HCT116 (cell line): ENCODE measurements around the gene RAMAC. TPM values are rescaled to one million over a fixed set of nuclear protein-coding genes. Genes with fewer than 3 reads are reported as not detected.

Source experiments
- ATAC-seq: fragments of 200-7000 bp; cut with Tn5 transposase; 2 replicates; pipeline ENCODE4 v1.9.1; 2020; ENCODE audit warnings: mild to moderate bottlenecking, moderate library complexity
- BruUV-seq: library from RNA; stranded (reverse); fragments of 400-500 nt; replicated peaks from 2 replicates; lab custom pipeline; 2021; lab: Mats Ljungman, UMichigan
- CTCF ChIA-PET: fragments of 300-600 bp; sonication (Branson Sonifier 250); formaldehyde crosslinking; loops from one replicate; lab custom pipeline; 2021; ENCODE audit warnings: antibody characterized with exemption; lab: Charles Lee
- POLR2A ChIA-PET: fragments of 300-600, 350-600 bp; sonication (Branson Sonifier 250); formaldehyde crosslinking; loops from one replicate; lab custom pipeline; 2021; ENCODE audit warnings: antibody characterized with exemption; lab: Charles Lee
- RAD21 ChIA-PET, 2 experiments: fragments of 300-600 bp; sonication (Branson Sonifier 250); formaldehyde crosslinking; loops; one replicate each; lab custom pipeline; 2023; ENCODE audit warnings: low total read pairs in 2 of 2; ENCODE audit not compliant: uncharacterized antibody in 2 of 2, unreplicated experiment in 2 of 2, low non-redundant PET in 1 of 2; lab: Charles Lee
- DNase-seq: peaks from one replicate; pipeline ENCODE4 v3.0.0-alpha.2; 2010; ENCODE audit warnings: low read depth, low spot score
- H2AFZ ChIP-seq: fragments of 200-600 bp; shearing (Covaris generic), sonication (generic); 2 replicates; pipeline ENCODE4 v1.6.1; 2017; ENCODE audit warnings: low read depth, mixed run types, mixed read lengths, antibody characterized with exemption, low read length; ENCODE audit not compliant: poor library complexity, severe bottlenecking
- H3K27ac ChIP-seq: 2 replicates; pipeline ENCODE4 v1.5.1; 2012; ENCODE audit warnings: low read depth, low read length
- H3K27me3 ChIP-seq: fragments of 200-600 bp; sonication (generic); 2 replicates; pipeline ENCODE4 v1.6.1; 2016; ENCODE audit warnings: mixed run types, low read length, mixed read lengths; ENCODE audit not compliant: insufficient read depth
- H3K36me3 ChIP-seq, 2 experiments: fragments of 200-500 bp in 1 of 2; fragments of 200-600 bp in 1 of 2; sonication (Bioruptor generic) in 1 of 2; sonication (generic) in 1 of 2; 2 replicates each; pipeline versions ENCODE4 v1.5.1 to v1.6.1; 2014 to 2016; ENCODE audit warnings: low read length in 2 of 2, inconsistent platforms in 1 of 2, mixed read lengths in 1 of 2, mixed run types in 1 of 2; ENCODE audit not compliant: insufficient read depth in 2 of 2, control insufficient read depth in 1 of 2
- H3K4me1 ChIP-seq, 2 experiments: fragments of 200-600 bp in 1 of 2; sonication (generic) in 1 of 2; 2 replicates each; pipeline versions ENCODE4 v1.5.1 to v1.6.1; 2012 to 2017; ENCODE audit warnings: low read length in 2 of 2, inconsistent platforms in 1 of 2, mild to moderate bottlenecking in 1 of 2, mixed read lengths in 1 of 2, mixed run types in 1 of 2, moderate library complexity in 1 of 2; ENCODE audit not compliant: insufficient read depth in 2 of 2, control insufficient read depth in 1 of 2
- H3K4me2 ChIP-seq: fragments of 200-600 bp; sonication (generic); 2 replicates; pipeline ENCODE4 v1.6.1; 2017; ENCODE audit warnings: mixed run types, low read length, mixed read lengths
- H3K4me3 ChIP-seq, 2 experiments: fragments of 200-600 bp in 1 of 2; sonication (generic) in 1 of 2; replicated peaks in 1 of 2; 2 replicates each; pipeline ENCODE4 v1.5.1; 2011 to 2016; ENCODE audit warnings: low read length in 2 of 2, control low read depth in 1 of 2, low read depth in 1 of 2, mild to moderate bottlenecking in 1 of 2, mixed read lengths in 1 of 2, mixed run types in 1 of 2
- H3K79me2 ChIP-seq: fragments of 200-600 bp; sonication (generic); 2 replicates; pipeline ENCODE4 v1.6.1; 2017; ENCODE audit warnings: mild to moderate bottlenecking, mixed run types, low read length, moderate library complexity, mixed read lengths; ENCODE audit not compliant: insufficient read depth
- H3K9ac ChIP-seq: fragments of 200-600 bp; sonication (generic); 2 replicates; pipeline ENCODE4 v1.6.1; 2016; ENCODE audit warnings: low read length, mixed read lengths
- H3K9me2 ChIP-seq: fragments of 200-600 bp; sonication (generic), shearing (Covaris generic); 2 replicates; pipeline ENCODE4 v1.6.1; 2017; ENCODE audit warnings: mixed run types, mild to moderate bottlenecking, moderate library complexity; ENCODE audit not compliant: insufficient read depth
- H3K9me3 ChIP-seq, 2 experiments: fragments of 200-500 bp in 1 of 2; fragments of 200-600 bp in 1 of 2; sonication (Bioruptor generic) in 1 of 2; sonication (generic) in 1 of 2; 2 replicates each; pipeline ENCODE4 v1.6.1; 2014 to 2017; ENCODE audit warnings: low read length in 2 of 2, mixed read lengths in 2 of 2, inconsistent platforms in 1 of 2, low read depth in 1 of 2, mild to moderate bottlenecking in 1 of 2, mixed run types in 1 of 2, moderate library complexity in 1 of 2; ENCODE audit not compliant: control insufficient read depth in 1 of 2, insufficient read depth in 1 of 2
- H4K20me1 ChIP-seq: fragments of 200-600 bp; sonication (generic), shearing (Covaris generic); 2 replicates; pipeline ENCODE4 v1.6.1; 2017; ENCODE audit warnings: mixed run types, mild to moderate bottlenecking, moderate library complexity; ENCODE audit not compliant: insufficient read depth
- ATF3 ChIP-seq: IDR thresholded peaks from 2 replicates; pipeline ENCODE4 v1.6.1; 2012
- CEBPB ChIP-seq: IDR thresholded peaks from 2 replicates; pipeline ENCODE4 v1.6.1; 2012; ENCODE audit warnings: low read depth
- EZH2phosphoT487 ChIP-seq: fragments of 200-600 bp; IDR thresholded peaks from 2 replicates; pipeline ENCODE4 v1.6.1; 2018; ENCODE audit warnings: antibody characterized with exemption, borderline replicate concordance
- JUND ChIP-seq: IDR thresholded peaks from 2 replicates; pipeline ENCODE4 v1.6.1; 2012
- POLR2A ChIP-seq: IDR thresholded peaks from 2 replicates; pipeline ENCODE4 v1.7.0; 2011; ENCODE audit warnings: borderline replicate concordance; ENCODE audit not compliant: insufficient read depth, insufficient read length; ENCODE audit errors: extremely low read depth
- RAD21 ChIP-seq: IDR thresholded peaks from 2 replicates; pipeline ENCODE4 v1.6.1; 2012; ENCODE audit warnings: low read depth, mild to moderate bottlenecking
- REST ChIP-seq: IDR thresholded peaks from 2 replicates; pipeline ENCODE4 v1.6.1; 2012; ENCODE audit warnings: low read depth
- SRF ChIP-seq: IDR thresholded peaks from 2 replicates; pipeline ENCODE4 v1.6.1; 2012; ENCODE audit warnings: low read depth
- TCF7L2 ChIP-seq: IDR thresholded peaks from 2 replicates; pipeline ENCODE4 v1.7.0; 2011; ENCODE audit warnings: borderline replicate concordance, inconsistent platforms; ENCODE audit not compliant: insufficient read depth, insufficient read length; ENCODE audit errors: extremely low read depth
- ZFX ChIP-seq: fragments of 450-650 bp; IDR thresholded peaks from 2 replicates; pipeline ENCODE4 v1.6.1; 2017
- ZNF274 ChIP-seq: fragments of 200-500 bp; sonication (Bioruptor generic); IDR thresholded peaks from 2 replicates; pipeline ENCODE4 v1.6.1; 2014; ENCODE audit warnings: mild to moderate bottlenecking, low read depth, low read length, inconsistent platforms
- intact Hi-C: fragments of 100-400 bp; cut with micrococcal nuclease; formaldehyde crosslinking; loops from 2 replicates; pipeline ENCODE4 v1.10.0; 2022
- total RNA-seq: library from RNA; stranded (reverse); gene quantifications from one replicate; pipeline ENCODE4 v1.2.1, GENCODE V29; 2021; ENCODE audit not compliant: unreplicated experiment
- TF ChIP-seq, protein P1 (sequence below): IDR thresholded peaks from 2 replicates; pipeline ENCODE4 v1.6.1; 2012

The RAMAC gene
- total RNA-seq, 1 experiment from 2014 or later = 16.5 TPM

DNA sequence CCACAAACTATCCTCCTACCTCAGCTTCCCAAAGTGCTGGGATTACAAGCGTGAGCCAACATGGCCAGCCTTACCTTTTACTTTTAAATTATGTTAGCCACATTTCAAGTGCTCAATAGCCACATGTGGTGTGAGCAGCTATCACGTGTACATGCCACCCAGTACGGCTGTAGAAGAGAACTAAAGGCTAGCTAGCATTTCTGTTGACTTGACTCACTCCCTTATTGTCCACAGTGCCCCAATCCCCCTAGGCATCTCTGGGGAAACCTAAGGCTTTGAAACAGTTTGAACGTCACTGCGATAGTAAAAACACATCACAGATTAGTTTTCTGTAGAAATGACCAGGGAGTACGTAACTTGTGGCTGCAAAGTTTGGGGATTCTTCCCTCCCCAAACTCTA, 13.4 kb downstream of the RAMAC start:
- RAD21 ChIA-PET = no interaction called here
- no TSS peak for BruUV-seq
- H3K27ac ChIP-seq = no peak overlapping the region
- H3K4me2 ChIP-seq = no peak overlapping the region
- TF ChIP-seq JUND (no peak), ZFX (no peak), ATF3 (no peak), TCF7L2 (no peak), EZH2phosphoT487 (no peak), ZNF274 (no peak), RAD21 (no peak), SRF (no peak), REST (no peak), CEBPB (no peak), POLR2A (no peak)
- TF ChIP-seq, protein P1, sequence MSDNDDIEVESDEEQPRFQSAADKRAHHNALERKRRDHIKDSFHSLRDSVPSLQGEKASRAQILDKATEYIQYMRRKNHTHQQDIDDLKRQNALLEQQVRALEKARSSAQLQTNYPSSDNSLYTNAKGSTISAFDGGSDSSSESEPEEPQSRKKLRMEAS = no peak
- no peaks in the 10 kb centered on the region for H3K9me3 ChIP-seq
- H3K9ac ChIP-seq = no peak overlapping the region
- H3K79me2 ChIP-seq = no peaks in the 10 kb centered on the region
- ATAC-seq = no peak
- H4K20me1 ChIP-seq = no peaks in the 10 kb centered on the region
- DNase-seq = no peak
- intact Hi-C loops = no loop called here
- H3K9me2 ChIP-seq = no peaks in the 10 kb centered on the region
- H3K27me3 ChIP-seq = no peaks in the 10 kb centered on the region
- POLR2A ChIA-PET = interaction anchor here (0.7 kb wide), 1 partner anchor 11 kb away, joined by 4 read pairs; no protein-coding TSS in a partner anchor
- H3K4me3 ChIP-seq = no peak overlapping the region
- H3K4me1 ChIP-seq = peaks cover 0 to 3% of the 10 kb centered on the region in 2 experiments; a peak in 1 of 4 replicates
- peaks cover 0 to 1% of the 10 kb centered on the region in 2 experiments; a peak in 2 of 4 replicates for H3K36me3 ChIP-seq
- CTCF ChIA-PET = interaction anchor here (1.0 to 1.8 kb wide), 3 partner anchors 12 to 469 kb away, joined by 5 to 10 read pairs (median 7); partner anchors contain the start of gene C15orf40
- H2AFZ ChIP-seq = no peak overlapping the region
